GM23248 (cell line): ENCODE measurements around the gene C9orf152. TPM values are rescaled to one million over a fixed set of nuclear protein-coding genes. Genes with fewer than 3 reads are reported as not detected.
A peak's percentile ranks its signal among the peaks of the same experiment; 100 is the strongest.

Source experiments
- DNase-seq: peaks from one replicate; pipeline ENCODE4 v3.0.0-alpha.2; 2015
- H2AFZ ChIP-seq: fragments of 200-600 bp; sonication (generic); 2 replicates; pipeline ENCODE4 v1.6.1; 2016; ENCODE audit warnings: antibody characterized with exemption
- H3F3A ChIP-seq: fragments of 200-600 bp; sonication (generic); 2 replicates; pipeline ENCODE4 v1.6.1; 2016; ENCODE audit warnings: mild to moderate bottlenecking, antibody characterized with exemption, mixed run types; ENCODE audit not compliant: insufficient read depth
- H3K27ac ChIP-seq: fragments of 200-600 bp; sonication (generic); 2 replicates; pipeline ENCODE4 v1.5.1; 2016; ENCODE audit warnings: mild to moderate bottlenecking
- H3K27me3 ChIP-seq: fragments of 200-600 bp; sonication (generic); replicated peaks from 2 replicates; pipeline ENCODE4 v1.6.1; 2016; ENCODE audit warnings: mild to moderate bottlenecking; ENCODE audit not compliant: insufficient read depth
- H3K36me3 ChIP-seq: fragments of 200-600 bp; sonication (generic); 2 replicates; pipeline ENCODE4 v1.6.1; 2016; ENCODE audit warnings: low read depth, mild to moderate bottlenecking
- H3K4me1 ChIP-seq: fragments of 200-600 bp; sonication (generic); 2 replicates; pipeline ENCODE4 v1.6.1; 2016; ENCODE audit warnings: mild to moderate bottlenecking; ENCODE audit not compliant: insufficient read depth
- H3K4me2 ChIP-seq: fragments of 200-600 bp; sonication (generic); one replicate; pipeline ENCODE4 v1.6.1; 2016; ENCODE audit warnings: mild to moderate bottlenecking; ENCODE audit not compliant: unreplicated experiment
- H3K4me3 ChIP-seq: fragments of 200-600 bp; sonication (generic); 2 replicates; pipeline ENCODE4 v1.5.1; 2016; ENCODE audit warnings: mild to moderate bottlenecking
- H3K79me2 ChIP-seq: fragments of 200-600 bp; sonication (generic); 2 replicates; pipeline ENCODE4 v1.6.1; 2016; ENCODE audit warnings: mild to moderate bottlenecking; ENCODE audit not compliant: insufficient read depth
- H3K9ac ChIP-seq: fragments of 200-600 bp; sonication (generic); 2 replicates; pipeline ENCODE4 v1.6.1; 2016; ENCODE audit warnings: mild to moderate bottlenecking
- H3K9me2 ChIP-seq: fragments of 200-600 bp; sonication (generic); 2 replicates; pipeline ENCODE4 v1.6.1; 2016; ENCODE audit warnings: mixed run types, mild to moderate bottlenecking, moderate library complexity; ENCODE audit not compliant: insufficient read depth
- H3K9me3 ChIP-seq: fragments of 200-600 bp; sonication (generic); one replicate; pipeline ENCODE4 v1.6.1; 2017; ENCODE audit warnings: low read depth
- H4K20me1 ChIP-seq: fragments of 200-600 bp; sonication (generic); 2 replicates; pipeline ENCODE4 v1.6.0; 2016; ENCODE audit not compliant: insufficient read depth
- EZH2 ChIP-seq: fragments of 200-600 bp; sonication (generic); IDR thresholded peaks from 2 replicates; pipeline ENCODE4 v1.6.1; 2018; ENCODE audit warnings: antibody characterized with exemption, mild to moderate bottlenecking; ENCODE audit not compliant: insufficient read depth, poor library complexity, severe bottlenecking
- EZH2phosphoT487 ChIP-seq: fragments of 200-600 bp; sonication (generic); IDR thresholded peaks from 2 replicates; pipeline ENCODE4 v1.6.1; 2018; ENCODE audit warnings: antibody characterized with exemption, moderate library complexity, mild to moderate bottlenecking, low read depth; ENCODE audit not compliant: insufficient read depth
- WGBS, 2 experiments: methylation state at CpG; one replicate each; pipeline ENCODE4 v1.1.6; 2015 to 2017; ENCODE audit warnings: low lambda C conversion rate in 2 of 2, low coverage in 1 of 2; ENCODE audit errors: missing lambda C conversion rate in 2 of 2; 5-methylcytosine and 5-hydroxymethylcytosine counted together
- in situ Hi-C: fragments of 300-500 bp; cut with MboI; formaldehyde crosslinking; loops from 2 replicates; pipeline ENCODE4 v1.15.0; 2020
- polyA plus RNA-seq: library from polyadenylated mRNA; unstranded; fragments of >200 nt; fragmentation: Nextera tagmentation; extraction: Ambion mirVana; gene quantifications from 2 replicates; pipeline ENCODE4 v1.2.1, GENCODE V29; 2016
- total RNA-seq: library from RNA; depleted of rRNA; stranded (reverse); fragments of >200 nt; shearing (Covaris generic); gene quantifications from 2 replicates; pipeline ENCODE4 v1.2.3, GENCODE V29; 2014; rRNA removed

C9orf152 gene
- not detected in 2 replicates for total RNA-seq
- polyA plus RNA-seq: 0.09 TPM in 1 of 2 replicates, not detected in the other

DNA sequence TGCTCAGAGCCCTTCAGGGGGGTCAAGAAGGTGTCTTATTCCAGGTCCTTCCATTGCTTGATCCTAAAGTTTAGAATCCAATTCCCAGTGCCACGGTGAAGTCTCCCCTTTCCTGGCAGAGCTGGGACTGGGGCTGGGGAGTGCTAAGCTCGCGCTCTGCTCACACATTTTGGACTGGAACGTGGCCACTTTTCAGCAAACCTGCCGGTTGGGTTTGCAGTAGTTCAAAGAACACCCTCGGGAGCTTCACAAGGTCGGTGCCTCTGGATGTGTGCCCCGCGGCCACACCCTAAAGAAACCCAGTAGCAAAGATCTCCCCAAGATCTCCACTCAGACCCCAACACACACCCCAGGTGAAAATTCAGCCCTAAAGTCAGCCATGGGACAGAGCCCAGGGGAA lies at the start of gene C9orf152:
Gene C9orf152 (minus strand): TSS at position 129 of the 400 bp plus-strand sequence. CDS start 580 bp downstream, outside the sequence.
- no peaks in the 10 kb centered on the region; the same call in 1 of the 2 replicates for H3K27me3 ChIP-seq
- no peaks in the 10 kb centered on the region for H3K9me2 ChIP-seq
- no peaks in the 10 kb centered on the region for H3K4me1 ChIP-seq
- H3K79me2 ChIP-seq: no peaks in the 10 kb centered on the region
- H3K4me2 ChIP-seq: no peak within 1 kb of the TSS
- no peak within 1 kb of the TSS for H3K27ac ChIP-seq
- H4K20me1 ChIP-seq: no peaks in the 10 kb centered on the region
- no peak within 1 kb of the TSS for H2AFZ ChIP-seq
- in situ Hi-C loops: loop anchor here (25.0 kb wide), 1 partner anchor 621 kb away; no protein-coding TSS in a partner anchor
- H3K4me3 ChIP-seq: no peak within 1 kb of the TSS
- WGBS, 2 experiments: 68 to 74% methylated on average over 9 of the region's 9 CpGs
- H3K36me3 ChIP-seq: no peaks in the 10 kb centered on the region
- H3K9me3 ChIP-seq: no peaks in the 10 kb centered on the region
- no peak within 1 kb of the TSS for H3K9ac ChIP-seq
- no peaks in the 10 kb centered on the region for H3F3A ChIP-seq
- no peak for DNase-seq
- TF ChIP-seq EZH2phosphoT487 (no peak), EZH2 (no peak)

- in situ Hi-C loops: no loop called here
- no peaks in the 10 kb centered on the region for H3K9me2 ChIP-seq
- peak; percentile 56 for DNase-seq
Observed at GRCh38 chr9:110257097-110257841, 49.3 kb upstream of the C9orf152 start.

DNA sequence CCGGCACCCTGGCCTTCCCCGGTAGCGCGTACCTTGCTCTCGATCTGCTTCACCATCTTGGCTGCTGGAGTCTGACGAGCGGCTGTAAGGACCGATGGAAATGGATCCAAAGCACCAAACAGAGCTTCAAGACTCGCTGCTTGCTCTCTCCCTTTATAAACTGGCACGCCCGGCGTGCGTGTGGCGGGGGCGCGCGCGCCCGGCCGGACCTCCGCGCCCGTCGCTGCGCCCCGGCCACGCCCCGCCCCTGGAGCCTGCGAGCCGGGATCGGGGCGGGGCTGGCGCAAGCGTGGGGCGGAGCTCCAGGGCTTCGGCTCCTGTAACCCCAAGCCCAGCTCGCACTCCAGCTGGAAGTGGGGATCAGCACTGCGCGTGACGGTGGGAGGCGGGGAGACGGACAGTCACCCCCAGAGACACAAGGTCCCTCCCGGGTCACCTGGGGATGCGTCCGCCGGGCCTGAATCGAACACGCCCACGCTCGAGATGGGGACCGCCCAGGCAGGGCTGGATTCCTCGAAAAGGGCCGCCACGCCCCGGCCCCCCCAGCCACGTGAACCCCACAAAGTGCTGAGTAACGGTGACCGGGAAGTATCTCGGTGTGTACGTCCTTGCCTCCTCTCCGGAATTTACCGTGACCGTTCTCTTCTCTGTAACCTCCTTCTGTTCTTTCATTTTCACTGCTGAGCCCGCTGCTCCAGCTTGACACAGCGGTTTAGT lies 48.6 kb upstream of the C9orf152 start, which contains the start of gene TXN:
Gene TXN (minus strand): TSS at position 128 of the 717 bp plus-strand sequence. CDS start 72 bp downstream, at position 56.
- peak within 1 kb of the TSS; percentile 98 for H3K4me2 ChIP-seq
- H3K9ac ChIP-seq: peak within 1 kb of the TSS; percentile 95
- H3K36me3 ChIP-seq: no peaks in the 10 kb centered on the region
- peak; percentile 97 for DNase-seq
- peak within 1 kb of the TSS; percentile 71 for H2AFZ ChIP-seq
- WGBS, 2 experiments: 1 to 2% methylated on average over 45 to 57 of the region's 65 CpGs
- H3K27me3 ChIP-seq: no peaks in the 10 kb centered on the region
- in situ Hi-C loops: no loop called here
- H3K27ac ChIP-seq: peak within 1 kb of the TSS; percentile 96
- H3K79me2 ChIP-seq: peaks cover 47% of the 10 kb centered on the region
- H3F3A ChIP-seq: 0 out of 2 replicates have a peak, but pooled peaks cover 21% of the 10 kb centered on the region
- peak within 1 kb of the TSS; percentile 87 for H3K4me3 ChIP-seq
- H3K4me1 ChIP-seq: peaks cover 48% of the 10 kb centered on the region
- peaks cover 19% of the 10 kb centered on the region for H4K20me1 ChIP-seq
- H3K9me2 ChIP-seq: no peaks in the 10 kb centered on the region
- no peaks in the 10 kb centered on the region for H3K9me3 ChIP-seq
- no peak for TF ChIP-seq EZH2
- TF ChIP-seq EZH2phosphoT487: no peak

More at GRCh38 chr9:110257097-110257841, 49.3 kb upstream of the C9orf152 start:
- peaks cover 51% of the 10 kb centered on the region for H3K4me1 ChIP-seq
- 4 to 7% methylated on average over 14 of the region's 14 CpGs for WGBS, 2 experiments
- peak overlapping the region; percentile 95 for H3K9ac ChIP-seq
- peak overlapping the region; percentile 98 for H3K4me2 ChIP-seq
- H3K36me3 ChIP-seq: no peaks in the 10 kb centered on the region
- H3F3A ChIP-seq: peaks cover 28% of the 10 kb centered on the region; the same call in 1 of the 2 replicates
- no peaks in the 10 kb centered on the region for H3K27me3 ChIP-seq
- no peaks in the 10 kb centered on the region for H3K9me3 ChIP-seq
- H3K27ac ChIP-seq: peak overlapping the region; percentile 96
- H3K79me2 ChIP-seq: peaks cover 40% of the 10 kb centered on the region
- peaks cover 18% of the 10 kb centered on the region for H4K20me1 ChIP-seq
- TF ChIP-seq EZH2phosphoT487: no peak
- no peak for TF ChIP-seq EZH2
- peak overlapping the region; percentile 71 for H2AFZ ChIP-seq
- peak overlapping the region; percentile 87 for H3K4me3 ChIP-seq
